COLO829 (cell line): ENCODE data around the gene PLCL1.
A peak's percentile ranks its signal among the peaks of the same experiment; 100 is the strongest.

Experiments used
- DNase-seq: peaks from one replicate; pipeline ENCODE4 v3.0.0; 2012; ENCODE audit warnings: low spot score

The PLCL1 gene

GRCh38 chr2:197888321-197888720 is 83.9 kb downstream of the PLCL1 start:
- no peak for DNase-seq

GRCh38 chr2:197889041-197889440 is 84.6 kb downstream of the PLCL1 start:
- DNase-seq, result peak; percentile 35

GRCh38 chr2:197890168-197890567 is 85.8 kb downstream of the PLCL1 start:
- DNase-seq, result no peak

- DNase-seq, result no peak
Measured at GRCh38 chr2:197891897-197892442, 87.6 kb downstream of the PLCL1 start.

- no peak for DNase-seq
Measured at GRCh38 chr2:197893403-197894177, 89.2 kb downstream of the PLCL1 start.

GRCh38 chr2:197894751-197895274 is 90.4 kb downstream of the PLCL1 start:
- no peak for DNase-seq

- DNase-seq, result no peak
Measured at GRCh38 chr2:197897960-197898678, 93.7 kb downstream of the PLCL1 start.

GRCh38 chr2:197904446-197904845 is 100.1 kb downstream of the PLCL1 start:
- DNase-seq, result no peak

GRCh38 chr2:197908156-197908555 is 103.8 kb downstream of the PLCL1 start:
- no peak for DNase-seq

GRCh38 chr2:197908990-197909776 is 104.8 kb downstream of the PLCL1 start:
- DNase-seq, result peak; percentile 8

- DNase-seq, result no peak
Measured at GRCh38 chr2:197911667-197912066, 107.3 kb downstream of the PLCL1 start.

- no peak for DNase-seq
Measured at GRCh38 chr2:197913084-197913483, 108.7 kb downstream of the PLCL1 start.

GRCh38 chr2:197914778-197915177 is 110.4 kb downstream of the PLCL1 start:
- no peak for DNase-seq

- DNase-seq, result no peak
Measured at GRCh38 chr2:197915548-197916265, 111.3 kb downstream of the PLCL1 start.

GRCh38 chr2:197919487-197919886 is 115.1 kb downstream of the PLCL1 start:
- no peak for DNase-seq

GRCh38 chr2:197920088-197920487 is 115.7 kb downstream of the PLCL1 start:
- no peak for DNase-seq

- DNase-seq, result no peak
Measured at GRCh38 chr2:197920592-197921201, 116.3 kb downstream of the PLCL1 start.

- DNase-seq, result no peak
Measured at GRCh38 chr2:197924483-197924882, 120.1 kb downstream of the PLCL1 start.

GRCh38 chr2:197925204-197925603 is 120.8 kb downstream of the PLCL1 start:
- DNase-seq, result no peak

GRCh38 chr2:197925976-197926375 is 121.6 kb downstream of the PLCL1 start:
- DNase-seq, result no peak

GRCh38 chr2:197926673-197927072 is 122.3 kb downstream of the PLCL1 start:
- DNase-seq, result no peak
